SU-DHL-6 (cell line): ENCODE measurements around the gene FANCI.

Source experiments
- H2AFZ ChIP-seq: fragments of 200-600 bp; sonication (generic); 2 replicates; pipeline ENCODE4 v1.6.1; 2014; ENCODE audit warnings: low read depth, mild to moderate bottlenecking, moderate library complexity, mixed read lengths, antibody characterized with exemption, low read length; ENCODE audit not compliant: severe bottlenecking
- H3F3A ChIP-seq: fragments of 200-600 bp; shearing (Covaris generic); 2 replicates; pipeline ENCODE4 v1.6.0; 2016; ENCODE audit warnings: antibody characterized with exemption, mild to moderate bottlenecking; ENCODE audit not compliant: insufficient read depth
- H3K27ac ChIP-seq: fragments of 200-600 bp; sonication (generic); 2 replicates; pipeline ENCODE4 v1.5.1; 2016; ENCODE audit warnings: low read depth, mild to moderate bottlenecking, low read length, moderate library complexity, mixed read lengths
- H3K27me3 ChIP-seq: fragments of 200-600 bp; sonication (generic), shearing (Covaris generic); 2 replicates; pipeline ENCODE4 v1.6.0; 2014; ENCODE audit warnings: mild to moderate bottlenecking, low read length
- H3K36me3 ChIP-seq: fragments of 200-600 bp; sonication (generic); 2 replicates; pipeline ENCODE4 v1.6.1; 2014; ENCODE audit warnings: mild to moderate bottlenecking, low read length, mixed read lengths
- H3K4me2 ChIP-seq: fragments of 300-600, 200-600 bp; shearing (Covaris generic), sonication (generic); 2 replicates; pipeline ENCODE4 v1.6.0; 2014; ENCODE audit warnings: low read length, low read depth, mild to moderate bottlenecking; ENCODE audit not compliant: poor library complexity, severe bottlenecking
- H3K4me3 ChIP-seq: fragments of 200-600 bp; sonication (generic); 2 replicates; pipeline ENCODE4 v1.5.1; 2014; ENCODE audit warnings: antibody characterized with exemption, low read length, mild to moderate bottlenecking, mixed read lengths; ENCODE audit not compliant: insufficient read depth, poor library complexity, severe bottlenecking
- H3K79me2 ChIP-seq: fragments of 200-600 bp; sonication (generic); 2 replicates; pipeline ENCODE4 v1.6.1; 2014; ENCODE audit warnings: mild to moderate bottlenecking, low read length, moderate library complexity; ENCODE audit not compliant: insufficient read depth
- H3K9ac ChIP-seq: fragments of 200-600 bp; sonication (generic); 2 replicates; pipeline ENCODE4 v1.7.0; 2014; ENCODE audit warnings: mild to moderate bottlenecking, low read length
- H3K9me2 ChIP-seq: fragments of 200-600 bp; sonication (generic); replicated peaks from 2 replicates; pipeline ENCODE4 v1.6.1; 2014; ENCODE audit warnings: low read length; ENCODE audit not compliant: insufficient read depth
- H3K9me3 ChIP-seq: fragments of 200-600 bp; sonication (generic); 2 replicates; pipeline ENCODE4 v1.6.1; 2014; ENCODE audit warnings: low read length, mixed read lengths; ENCODE audit not compliant: insufficient read depth
- H4K20me1 ChIP-seq: fragments of 200-600 bp; sonication (generic); 2 replicates; pipeline ENCODE4 v1.6.1; 2014; ENCODE audit warnings: low read depth, mild to moderate bottlenecking, antibody characterized with exemption, low read length, moderate library complexity, mixed read lengths
- CTCF ChIP-seq: fragments of 200-600 bp; sonication (generic); IDR thresholded peaks from one replicate; pipeline ENCODE4 v1.5.1; 2017; ENCODE audit warnings: antibody characterized with exemption, mild to moderate bottlenecking, low read length, moderate library complexity; ENCODE audit not compliant: insufficient read depth, poor library complexity, severe bottlenecking
- EZH2phosphoT487 ChIP-seq: fragments of 200-600 bp; sonication (generic), shearing (Covaris generic); conservative IDR thresholded peaks from 2 replicates; pipeline ENCODE4 v1.6.1; 2018; ENCODE audit warnings: mild to moderate bottlenecking, antibody characterized with exemption, low read length, moderate library complexity, mixed read lengths

The FANCI gene

DNA sequence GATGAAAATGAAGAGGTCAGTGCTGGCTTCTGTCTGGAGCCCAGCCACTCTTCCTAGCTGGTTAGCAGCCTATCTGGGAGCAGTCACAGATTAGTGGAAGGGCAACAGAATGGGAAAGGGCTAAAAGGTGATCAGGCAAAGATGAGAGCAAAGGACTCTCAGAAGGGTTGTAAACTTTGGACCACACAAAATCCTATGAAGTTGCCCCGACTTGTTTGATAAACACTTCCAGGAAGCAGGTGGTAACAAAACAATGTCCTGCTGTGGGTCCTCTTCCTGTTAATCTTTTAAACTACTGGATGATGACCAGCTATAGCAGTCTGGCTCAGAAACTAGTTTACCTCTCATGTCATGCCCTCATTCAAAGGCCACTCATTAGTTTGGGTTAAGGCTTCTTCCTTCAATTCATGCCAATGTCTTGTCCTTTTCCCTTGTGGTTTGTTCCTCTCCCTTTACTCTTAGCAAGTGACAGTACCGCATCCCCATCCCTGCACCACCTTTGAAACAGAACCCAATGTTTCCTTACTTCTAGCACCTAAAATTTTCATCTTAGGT lies 71.7 kb downstream of the FANCI start:
- Histone ChIP-seq H3K27me3 (no peaks in the 10 kb centered on the region), H4K20me1 (no peaks in the 10 kb centered on the region; the same call in 1 of the 2 replicates), H3K27ac (no peak overlapping the region), H2AFZ (no peak overlapping the region), H3K9me2 (no peaks in the 10 kb centered on the region), H3K36me3 (peaks cover 44% of the 10 kb centered on the region), H3K4me3 (no peak overlapping the region), H3K9me3 (no peaks in the 10 kb centered on the region), H3F3A (peaks cover 65% of the 10 kb centered on the region), H3K4me2 (no peak overlapping the region), H3K79me2 (no peaks in the 10 kb centered on the region), H3K9ac (no peak overlapping the region)
- TF ChIP-seq CTCF (no peak), EZH2phosphoT487 (no peak)

DNA sequence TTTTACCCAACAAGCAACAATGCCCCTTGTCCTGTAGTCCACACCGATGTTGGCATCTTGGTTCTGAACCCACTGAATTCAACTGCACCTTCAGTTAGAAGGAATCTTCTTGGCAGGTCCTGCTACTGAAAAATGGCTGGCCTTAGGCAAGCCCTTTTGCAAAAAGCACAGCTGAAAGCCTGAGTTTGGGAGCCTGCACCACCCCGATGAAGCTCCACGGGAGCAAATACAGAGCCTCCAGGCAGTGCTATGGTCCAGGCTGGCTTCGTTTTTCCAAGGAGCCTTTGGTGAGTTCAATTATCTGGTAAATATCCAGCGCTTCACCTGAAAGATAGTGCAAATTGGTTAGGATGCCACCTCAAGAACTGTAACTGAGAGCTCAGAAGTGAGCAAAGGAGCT lies 72.7 kb downstream of the FANCI start:
- no peaks in the 10 kb centered on the region; the same call in 1 of the 2 replicates for H4K20me1 ChIP-seq
- H3K4me2 ChIP-seq: no peak overlapping the region
- H3K9me2 ChIP-seq: no peaks in the 10 kb centered on the region
- no peaks in the 10 kb centered on the region for H3K79me2 ChIP-seq
- no peak overlapping the region for H2AFZ ChIP-seq
- no peaks in the 10 kb centered on the region for H3K27me3 ChIP-seq
- no peak overlapping the region for H3K9ac ChIP-seq
- peaks cover 65% of the 10 kb centered on the region for H3F3A ChIP-seq
- no peak overlapping the region for H3K4me3 ChIP-seq
- TF ChIP-seq EZH2phosphoT487 (no peak), CTCF (no peak)
- no peaks in the 10 kb centered on the region for H3K9me3 ChIP-seq
- no peak overlapping the region for H3K27ac ChIP-seq
- H3K36me3 ChIP-seq: peaks cover 43% of the 10 kb centered on the region

DNA sequence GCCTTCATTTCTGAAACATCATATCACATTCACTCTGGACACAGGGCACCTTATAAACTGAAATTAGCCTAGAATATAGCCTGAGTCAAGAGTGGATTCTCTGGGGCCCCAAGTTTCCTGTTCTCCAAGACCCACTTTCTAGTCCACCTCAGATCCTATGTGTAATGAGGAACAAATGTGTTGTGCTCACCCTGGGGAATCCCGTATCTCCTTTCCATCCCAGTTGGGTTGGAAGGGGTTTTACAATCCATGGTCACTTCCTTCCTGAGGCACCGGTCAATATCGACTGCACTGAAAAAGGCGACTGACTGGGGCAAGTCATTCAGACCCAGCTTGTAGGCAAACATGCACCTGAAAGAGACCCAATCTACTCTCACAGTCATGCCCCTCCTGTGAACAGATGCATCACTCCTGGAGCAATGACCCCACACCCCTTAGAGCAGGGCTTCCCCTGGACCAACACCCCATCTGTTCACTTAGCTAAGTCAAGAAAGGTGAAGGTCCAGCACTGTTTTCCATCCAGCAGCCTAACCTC lies 73.5 kb downstream of the FANCI start:
- Histone ChIP-seq H4K20me1 (no peaks in the 10 kb centered on the region; the same call in 1 of the 2 replicates), H3K27me3 (no peaks in the 10 kb centered on the region), H3K9me3 (no peaks in the 10 kb centered on the region), H3F3A (peaks cover 62% of the 10 kb centered on the region), H3K79me2 (no peaks in the 10 kb centered on the region), H3K9me2 (no peaks in the 10 kb centered on the region), H3K36me3 (peaks cover 43% of the 10 kb centered on the region), H3K4me3 (no peak overlapping the region), H3K4me2 (no peak overlapping the region), H3K9ac (no peak overlapping the region), H3K27ac (no peak overlapping the region), H2AFZ (no peak overlapping the region)
- TF ChIP-seq EZH2phosphoT487 (no peak), CTCF (no peak)
